Neural cell (in vitro differentiated cells): ENCODE measurements around the gene CYP11A1. TPM values are rescaled to one million over a fixed set of nuclear protein-coding genes. Genes with fewer than 3 reads are reported as not detected.

Experiments
- H2AFZ ChIP-seq: fragments of 200-600, 300-800 bp; sonication (generic), shearing (Covaris generic); 2 replicates; pipeline ENCODE4 v1.6.0; 2014; ENCODE audit warnings: low read depth, mild to moderate bottlenecking, antibody characterized with exemption, low read length, moderate library complexity
- H3F3A ChIP-seq: fragments of 200-600 bp; shearing (Covaris generic); 2 replicates; pipeline ENCODE4 v1.6.1; 2016; ENCODE audit warnings: mild to moderate bottlenecking, moderate library complexity, mixed read lengths, antibody characterized with exemption, low read length; ENCODE audit not compliant: insufficient read depth, poor library complexity, severe bottlenecking
- H3K27ac ChIP-seq: fragments of 200-600, 300-800 bp; sonication (generic), shearing (Covaris generic); 2 replicates; pipeline ENCODE4 v1.5.1; 2014; ENCODE audit warnings: mild to moderate bottlenecking, low read length, moderate library complexity
- H3K27me3 ChIP-seq: fragments of 300-800, 200-600 bp; sonication (generic), shearing (Covaris generic); 2 replicates; pipeline ENCODE4 v1.6.0; 2014; ENCODE audit warnings: mild to moderate bottlenecking, low read depth, low read length, moderate library complexity; ENCODE audit not compliant: insufficient read depth
- H3K36me3 ChIP-seq: fragments of 300-800, 200-600 bp; sonication (generic), shearing (Covaris generic); 2 replicates; pipeline ENCODE4 v1.5.1; 2014; ENCODE audit warnings: mild to moderate bottlenecking, antibody characterized with exemption, low read length, moderate library complexity; ENCODE audit not compliant: insufficient read depth
- H3K4me2 ChIP-seq: fragments of 300-800, 200-600 bp; sonication (generic), shearing (Covaris generic); 2 replicates; pipeline ENCODE4 v1.6.0; 2014; ENCODE audit warnings: mild to moderate bottlenecking, low read length
- H3K4me3 ChIP-seq: fragments of 300-800, 200-600 bp; sonication (generic), shearing (Covaris generic); 2 replicates; pipeline ENCODE4 v1.5.1; 2014; ENCODE audit warnings: mild to moderate bottlenecking, low read length, moderate library complexity
- H3K79me2 ChIP-seq: fragments of 200-600 bp; shearing (Covaris generic); replicated peaks from 2 replicates; pipeline ENCODE4 v1.6.0; 2014; ENCODE audit warnings: mild to moderate bottlenecking, low read length, moderate library complexity; ENCODE audit not compliant: insufficient read depth
- H3K9ac ChIP-seq: fragments of 300-800, 200-600 bp; sonication (generic), shearing (Covaris generic); 2 replicates; pipeline ENCODE4 v1.6.1; 2016; ENCODE audit warnings: mild to moderate bottlenecking, low read length, mixed read lengths
- H3K9me2 ChIP-seq: fragments of 200-600 bp; shearing (Covaris generic); 2 replicates; pipeline ENCODE4 v1.6.1; 2016; ENCODE audit warnings: mild to moderate bottlenecking, low read length, mixed read lengths; ENCODE audit not compliant: insufficient read depth
- H3K9me3 ChIP-seq: fragments of 200-600, 300-800 bp; sonication (generic), shearing (Covaris generic); 2 replicates; pipeline ENCODE4 v1.6.1; 2016; ENCODE audit warnings: mild to moderate bottlenecking, mixed run types, low read length, moderate library complexity, mixed read lengths
- H4K20me1 ChIP-seq: fragments of 200-600 bp; shearing (Covaris generic); 2 replicates; pipeline ENCODE4 v1.6.1; 2016; ENCODE audit warnings: mild to moderate bottlenecking, mixed run types; ENCODE audit not compliant: insufficient read depth
- EP300 ChIP-seq: fragments of 450-650 bp; conservative IDR thresholded peaks from 2 replicates; pipeline ENCODE4 v1.6.1; 2014; ENCODE audit warnings: antibody characterized with exemption, mild to moderate bottlenecking, moderate library complexity; ENCODE audit not compliant: poor library complexity, severe bottlenecking
- EZH2 ChIP-seq: fragments of 200-600, 300-800 bp; shearing (Covaris generic), sonication (generic); IDR thresholded peaks from 2 replicates; pipeline ENCODE4 v1.6.1; 2014; ENCODE audit warnings: antibody characterized with exemption, low read length, borderline replicate concordance, mild to moderate bottlenecking; ENCODE audit not compliant: insufficient read depth, poor library complexity, severe bottlenecking
- MXI1 ChIP-seq: fragments of 450-650 bp; conservative IDR thresholded peaks from 2 replicates; pipeline ENCODE4 v1.6.1; 2014; ENCODE audit warnings: antibody characterized with exemption, mild to moderate bottlenecking; ENCODE audit not compliant: poor library complexity, severe bottlenecking
- POLR2AphosphoS5 ChIP-seq: IDR thresholded peaks from 2 replicates; pipeline ENCODE4 v1.6.1; 2012
- RAD21 ChIP-seq: fragments of 450-650 bp; conservative IDR thresholded peaks from 2 replicates; pipeline ENCODE4 v1.6.1; 2014; ENCODE audit warnings: antibody characterized with exemption, mild to moderate bottlenecking, moderate library complexity
- SMC3 ChIP-seq: fragments of 450-650 bp; conservative IDR thresholded peaks from 2 replicates; pipeline ENCODE4 v1.6.1; 2014; ENCODE audit warnings: antibody characterized with exemption, mild to moderate bottlenecking, moderate library complexity; ENCODE audit not compliant: poor library complexity
- TAF1 ChIP-seq: IDR thresholded peaks from 2 replicates; pipeline ENCODE4 v1.6.1; 2012; ENCODE audit warnings: low read depth
- polyA plus RNA-seq: library from polyadenylated mRNA; depleted of rRNA; stranded (reverse); fragments of >200 nt; gene quantifications from 2 replicates; pipeline ENCODE4 v1.2.3, GENCODE V29; 2014
- TF ChIP-seq, protein P1 (sequence below): IDR thresholded peaks from 2 replicates; pipeline ENCODE4 v1.6.1; 2012; ENCODE audit warnings: borderline replicate concordance
- TF ChIP-seq, protein P2 (sequence below): fragments of 450-650 bp; IDR thresholded peaks from 2 replicates; pipeline ENCODE4 v1.5.1; 2014; ENCODE audit warnings: antibody characterized with exemption, mild to moderate bottlenecking, moderate library complexity; ENCODE audit not compliant: poor library complexity, severe bottlenecking

Gene CYP11A1
- polyA plus RNA-seq, 1 donor from 2014 or later: not detected

DNA sequence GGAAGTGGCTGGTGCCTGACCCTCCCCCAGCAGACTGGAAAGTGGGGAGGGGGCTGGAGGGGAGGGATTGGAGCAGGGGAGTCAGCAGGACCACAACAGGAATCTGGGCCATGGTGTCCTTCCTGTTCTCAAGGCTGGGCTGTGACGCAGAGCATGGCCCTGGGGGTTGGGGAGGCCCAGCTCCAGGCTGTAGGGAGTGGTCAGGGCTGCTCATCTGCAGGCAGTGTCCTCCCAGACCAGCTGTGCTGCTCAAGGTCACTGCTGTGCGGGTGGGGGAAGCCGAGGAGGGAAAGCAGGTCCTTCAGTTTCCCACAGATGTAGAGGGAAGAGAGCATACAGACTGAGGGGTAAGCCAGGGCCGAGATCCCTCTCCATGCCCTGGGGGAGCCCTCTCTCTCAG, 40.7 kb downstream of the CYP11A1 start:
- TF ChIP-seq POLR2AphosphoS5 (no peak), EZH2 (no peak), TAF1 (no peak), MXI1 (no peak), SMC3 (no peak), EP300 (no peak), RAD21 (no peak)
- TF ChIP-seq, protein P1, sequence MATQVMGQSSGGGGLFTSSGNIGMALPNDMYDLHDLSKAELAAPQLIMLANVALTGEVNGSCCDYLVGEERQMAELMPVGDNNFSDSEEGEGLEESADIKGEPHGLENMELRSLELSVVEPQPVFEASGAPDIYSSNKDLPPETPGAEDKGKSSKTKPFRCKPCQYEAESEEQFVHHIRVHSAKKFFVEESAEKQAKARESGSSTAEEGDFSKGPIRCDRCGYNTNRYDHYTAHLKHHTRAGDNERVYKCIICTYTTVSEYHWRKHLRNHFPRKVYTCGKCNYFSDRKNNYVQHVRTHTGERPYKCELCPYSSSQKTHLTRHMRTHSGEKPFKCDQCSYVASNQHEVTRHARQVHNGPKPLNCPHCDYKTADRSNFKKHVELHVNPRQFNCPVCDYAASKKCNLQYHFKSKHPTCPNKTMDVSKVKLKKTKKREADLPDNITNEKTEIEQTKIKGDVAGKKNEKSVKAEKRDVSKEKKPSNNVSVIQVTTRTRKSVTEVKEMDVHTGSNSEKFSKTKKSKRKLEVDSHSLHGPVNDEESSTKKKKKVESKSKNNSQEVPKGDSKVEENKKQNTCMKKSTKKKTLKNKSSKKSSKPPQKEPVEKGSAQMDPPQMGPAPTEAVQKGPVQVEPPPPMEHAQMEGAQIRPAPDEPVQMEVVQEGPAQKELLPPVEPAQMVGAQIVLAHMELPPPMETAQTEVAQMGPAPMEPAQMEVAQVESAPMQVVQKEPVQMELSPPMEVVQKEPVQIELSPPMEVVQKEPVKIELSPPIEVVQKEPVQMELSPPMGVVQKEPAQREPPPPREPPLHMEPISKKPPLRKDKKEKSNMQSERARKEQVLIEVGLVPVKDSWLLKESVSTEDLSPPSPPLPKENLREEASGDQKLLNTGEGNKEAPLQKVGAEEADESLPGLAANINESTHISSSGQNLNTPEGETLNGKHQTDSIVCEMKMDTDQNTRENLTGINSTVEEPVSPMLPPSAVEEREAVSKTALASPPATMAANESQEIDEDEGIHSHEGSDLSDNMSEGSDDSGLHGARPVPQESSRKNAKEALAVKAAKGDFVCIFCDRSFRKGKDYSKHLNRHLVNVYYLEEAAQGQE: no peak
- TF ChIP-seq, protein P2, sequence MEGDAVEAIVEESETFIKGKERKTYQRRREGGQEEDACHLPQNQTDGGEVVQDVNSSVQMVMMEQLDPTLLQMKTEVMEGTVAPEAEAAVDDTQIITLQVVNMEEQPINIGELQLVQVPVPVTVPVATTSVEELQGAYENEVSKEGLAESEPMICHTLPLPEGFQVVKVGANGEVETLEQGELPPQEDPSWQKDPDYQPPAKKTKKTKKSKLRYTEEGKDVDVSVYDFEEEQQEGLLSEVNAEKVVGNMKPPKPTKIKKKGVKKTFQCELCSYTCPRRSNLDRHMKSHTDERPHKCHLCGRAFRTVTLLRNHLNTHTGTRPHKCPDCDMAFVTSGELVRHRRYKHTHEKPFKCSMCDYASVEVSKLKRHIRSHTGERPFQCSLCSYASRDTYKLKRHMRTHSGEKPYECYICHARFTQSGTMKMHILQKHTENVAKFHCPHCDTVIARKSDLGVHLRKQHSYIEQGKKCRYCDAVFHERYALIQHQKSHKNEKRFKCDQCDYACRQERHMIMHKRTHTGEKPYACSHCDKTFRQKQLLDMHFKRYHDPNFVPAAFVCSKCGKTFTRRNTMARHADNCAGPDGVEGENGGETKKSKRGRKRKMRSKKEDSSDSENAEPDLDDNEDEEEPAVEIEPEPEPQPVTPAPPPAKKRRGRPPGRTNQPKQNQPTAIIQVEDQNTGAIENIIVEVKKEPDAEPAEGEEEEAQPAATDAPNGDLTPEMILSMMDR: no peak
- H4K20me1 ChIP-seq: no peaks in the 10 kb centered on the region
- H3K9me3 ChIP-seq: no peaks in the 10 kb centered on the region
- no peak overlapping the region for H3K4me3 ChIP-seq
- H3K9ac ChIP-seq: no peak overlapping the region
- H3K4me2 ChIP-seq: no peak overlapping the region
- H3K9me2 ChIP-seq: no peaks in the 10 kb centered on the region
- no peak overlapping the region for H3K27ac ChIP-seq
- no peaks in the 10 kb centered on the region for H3K79me2 ChIP-seq
- H3K27me3 ChIP-seq: no peaks in the 10 kb centered on the region
- H3K36me3 ChIP-seq: no peaks in the 10 kb centered on the region
- H3F3A ChIP-seq: no peaks in the 10 kb centered on the region
- H2AFZ ChIP-seq: no peak overlapping the region

DNA sequence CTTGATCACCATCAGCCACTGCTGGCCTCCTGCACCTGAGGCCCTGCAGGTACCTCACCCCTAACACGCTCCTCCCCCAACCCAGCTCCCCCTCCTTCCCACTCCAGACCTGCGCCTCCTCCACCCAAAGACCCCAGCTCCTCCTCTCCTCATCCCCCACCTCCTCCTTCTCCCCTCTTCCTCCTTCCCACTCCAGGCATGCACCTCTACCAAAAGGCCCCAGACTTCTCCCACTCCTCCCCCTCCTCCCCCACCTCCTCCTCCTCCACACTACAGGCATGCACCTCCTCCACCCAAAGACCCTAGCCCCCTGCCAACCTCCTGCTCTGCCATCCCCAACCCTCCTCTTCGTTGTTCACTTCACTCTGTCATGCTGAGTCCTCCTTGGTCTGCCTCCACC, 42.7 kb downstream of the CYP11A1 start:
- TF ChIP-seq POLR2AphosphoS5 (no peak), SMC3 (no peak), RAD21 (no peak), EP300 (no peak), EZH2 (no peak), TAF1 (no peak), MXI1 (no peak)
- TF ChIP-seq, protein P1: no peak
- TF ChIP-seq, protein P2: no peak
- no peak overlapping the region for H2AFZ ChIP-seq

More for the DNA sequence above, 42.7 kb downstream of the CYP11A1 start:
- no peaks in the 10 kb centered on the region for H3F3A ChIP-seq
- H3K36me3 ChIP-seq: no peaks in the 10 kb centered on the region
- H3K9ac ChIP-seq: no peak overlapping the region
- H3K4me2 ChIP-seq: no peak overlapping the region
- H3K27ac ChIP-seq: no peak overlapping the region
- H3K27me3 ChIP-seq: no peaks in the 10 kb centered on the region
- H3K9me2 ChIP-seq: no peaks in the 10 kb centered on the region
- no peaks in the 10 kb centered on the region for H4K20me1 ChIP-seq
- no peak overlapping the region for H3K4me3 ChIP-seq
- H3K79me2 ChIP-seq: no peaks in the 10 kb centered on the region
- no peaks in the 10 kb centered on the region for H3K9me3 ChIP-seq
